Measurements from ENCODE around the gene ABCA12.

- TF ChIP-seq CTCF (IDR thresholded peaks at IDR 0.05; ENCODE audit: low read depth, low read length) (no peak), EZH2phosphoT487 (IDR thresholded peaks at IDR 0.05; ENCODE audit: low read depth) (no peak)
Measured at GRCh38 chr2:214902286-214902685, 236.1 kb downstream of the ABCA12 start.
